Colonic mucosa (tissue), 4 donors: Measurements from ENCODE around the gene CD2AP. TPM values are rescaled to one million over a fixed set of nuclear protein-coding genes. Genes with fewer than 3 reads are reported as not detected.
A peak's percentile ranks its signal among the peaks of the same experiment; 100 is the strongest.

ENCODE experiments used
- DNase-seq: peaks from one replicate; pipeline ENCODE4 v3.0.0-alpha.2; 2020
- H3K27ac ChIP-seq: fragments of 200-600 bp; one replicate; pipeline ENCODE4 v1.8.0; 2021
- H3K27me3 ChIP-seq: fragments of 200-600 bp; one replicate; pipeline ENCODE4 v1.8.0; 2021
- H3K36me3 ChIP-seq: fragments of 200-600 bp; one replicate; pipeline ENCODE4 v1.8.0; 2021
- H3K4me1 ChIP-seq: fragments of 200-600 bp; one replicate; pipeline ENCODE4 v1.8.0; 2021; ENCODE audit warnings: mild to moderate bottlenecking
- H3K4me3 ChIP-seq: fragments of 200-600 bp; one replicate; pipeline ENCODE4 v1.8.0; 2021
- H3K9ac ChIP-seq, 2 donors: one replicate each; pipeline ENCODE4 v1.7.0; 2013; ENCODE audit warnings: control low read depth in 2 of 2, low read depth in 2 of 2, low read length in 2 of 2
- H3K9me3 ChIP-seq: fragments of 200-600 bp; one replicate; pipeline ENCODE4 v1.8.0; 2021
- CTCF ChIP-seq: fragments of 200-600 bp; IDR thresholded peaks from one replicate; pipeline ENCODE4 v1.8.0; 2022; ENCODE audit warnings: antibody characterized with exemption, mild to moderate bottlenecking
- intact Hi-C: fragments of 100-400 bp; cut with DNase I; formaldehyde crosslinking; loops from one replicate; pipeline ENCODE4 v1.14.1; 2022
- total RNA-seq, 2 donors: library from RNA; stranded (reverse); fragmentation: NEBNext Ultra II Directional in 1 of 2; extraction: Animal tissue kit (Norgen Biotek cat#: 25700) in 1 of 2; gene quantifications; one replicate each; pipeline ENCODE4 v1.2.1, GENCODE V29; 2021
- donor health status: healthy.
- donor health status: DM: no; HTN: no; CAD: no.
- donor health status: DM: no; HTN: no; CAD: no.

Gene CD2AP
- total RNA-seq, 2 donors from 2014 or later, result 83.1 to 146 TPM

- no peaks in the 10 kb centered on the region for H3K4me1 ChIP-seq
- no peak for TF ChIP-seq CTCF
- intact Hi-C loops, result no loop called here
- DNase-seq, result no peak
- no peaks in the 10 kb centered on the region for H3K27me3 ChIP-seq
- H3K27ac ChIP-seq, result no peak overlapping the region
- H3K9ac ChIP-seq, result no peak overlapping the region
- no peaks in the 10 kb centered on the region for H3K36me3 ChIP-seq
- no peak overlapping the region for H3K4me3 ChIP-seq
- no peaks in the 10 kb centered on the region for H3K9me3 ChIP-seq
These were observed 56.5 kb downstream of the CD2AP start for GRCh38 chr6:47534063-47534462.

GRCh38 chr6:47535316-47536225, 58.0 kb downstream of the CD2AP start:
- DNase-seq, result no peak
- Histone ChIP-seq H3K27me3 (no peaks in the 10 kb centered on the region), H3K4me3 (no peak overlapping the region), H3K36me3 (no peaks in the 10 kb centered on the region), H3K9me3 (no peaks in the 10 kb centered on the region), H3K4me1 (no peaks in the 10 kb centered on the region), H3K9ac (no peak overlapping the region), H3K27ac (peak overlapping the region; percentile 31)
- intact Hi-C loops, result no loop called here
- no peak for TF ChIP-seq CTCF

- Histone ChIP-seq H3K9me3 (no peaks in the 10 kb centered on the region), H3K36me3 (no peaks in the 10 kb centered on the region), H3K27me3 (no peaks in the 10 kb centered on the region), H3K9ac (no peak overlapping the region), H3K4me3 (no peak overlapping the region), H3K4me1 (no peaks in the 10 kb centered on the region), H3K27ac (no peak overlapping the region)
- no peak for DNase-seq
- no peak for TF ChIP-seq CTCF
- intact Hi-C loops, result no loop called here
These were observed 59.3 kb downstream of the CD2AP start for GRCh38 chr6:47536816-47537401.

GRCh38 chr6:47545223-47545622, 67.6 kb downstream of the CD2AP start:
- intact Hi-C loops, result no loop called here
- no peak for DNase-seq
- Histone ChIP-seq H3K4me3 (no peak overlapping the region), H3K9ac (no peak overlapping the region), H3K4me1 (no peaks in the 10 kb centered on the region), H3K27ac (no peak overlapping the region), H3K9me3 (no peaks in the 10 kb centered on the region), H3K27me3 (no peaks in the 10 kb centered on the region), H3K36me3 (no peaks in the 10 kb centered on the region)
- TF ChIP-seq CTCF, result no peak

GRCh38 chr6:47551670-47552069, 74.1 kb downstream of the CD2AP start:
- H3K9ac ChIP-seq, result no peak overlapping the region
- no peaks in the 10 kb centered on the region for H3K36me3 ChIP-seq
- no peaks in the 10 kb centered on the region for H3K4me1 ChIP-seq
- no peak for TF ChIP-seq CTCF
- intact Hi-C loops, result no loop called here
- H3K27me3 ChIP-seq, result no peaks in the 10 kb centered on the region
- DNase-seq, result no peak
- H3K9me3 ChIP-seq, result no peaks in the 10 kb centered on the region
- H3K27ac ChIP-seq, result no peak overlapping the region
- H3K4me3 ChIP-seq, result no peak overlapping the region
